SK-N-SH (cell line): ENCODE measurements around the gene TICAM1. TPM values are rescaled to one million over a fixed set of nuclear protein-coding genes. Genes with fewer than 3 reads are reported as not detected.

ENCODE experiments used
- CTCF ChIA-PET: fragments of 300-600, 350-600 bp; formaldehyde crosslinking; extraction: SDS; loops from one replicate; lab custom pipeline; 2021; lab: Yijun Ruan, JAX
- POLR2A ChIA-PET: fragments of 350-600 bp; sonication (Branson Sonifier 250); formaldehyde crosslinking; extraction: SDS; loops from one replicate; lab custom pipeline; 2020; ENCODE audit warnings: antibody characterized with exemption, inconsistent platforms; lab: Yijun Ruan, JAX
- DNase-seq: peaks from one replicate; pipeline ENCODE4 v3.0.0; 2012
- H2AFZ ChIP-seq: fragments of 200-600 bp; sonication (generic); 2 replicates; pipeline ENCODE4 v1.8.1; 2016; ENCODE audit warnings: antibody characterized with exemption, mild to moderate bottlenecking, low read depth
- H3F3A ChIP-seq: fragments of 200-600 bp; sonication (generic); replicated peaks from 2 replicates; pipeline ENCODE3; 2016; ENCODE audit warnings: antibody characterized with exemption, mild to moderate bottlenecking; ENCODE audit not compliant: insufficient read depth
- H3K27ac ChIP-seq, 2 experiments: fragments of 200-500 bp in 1 of 2; fragments of 200-600 bp in 1 of 2; sonication (Bioruptor generic) in 1 of 2; sonication (generic), shearing (Covaris generic) in 1 of 2; 2 replicates each; pipeline versions ENCODE4 v1.5.1 to v1.6.1; 2014 to 2016; ENCODE audit warnings: low read depth in 2 of 2, inconsistent platforms in 1 of 2, low read length in 1 of 2, mild to moderate bottlenecking in 1 of 2, mixed read lengths in 1 of 2
- H3K27me3 ChIP-seq: fragments of 200-600 bp; sonication (generic), shearing (Covaris generic); 2 replicates; pipeline ENCODE4 v1.6.1; 2016; ENCODE audit warnings: mixed run types; ENCODE audit not compliant: insufficient read depth
- H3K36me3 ChIP-seq, 2 experiments: fragments of 200-500 bp in 1 of 2; fragments of 200-600 bp in 1 of 2; sonication (Bioruptor generic) in 1 of 2; sonication (generic) in 1 of 2; replicated peaks in 1 of 2; 2 replicates each; pipeline versions ENCODE3 to v1.5.1; 2014 to 2016; ENCODE audit warnings: low read length in 1 of 2, mild to moderate bottlenecking in 1 of 2; ENCODE audit not compliant: insufficient read depth in 2 of 2, control insufficient read depth in 1 of 2
- H3K4me1 ChIP-seq, 2 experiments: fragments of 200-500 bp in 1 of 2; fragments of 200-600 bp in 1 of 2; sonication (Bioruptor generic) in 1 of 2; sonication (generic), shearing (Covaris generic) in 1 of 2; 2 replicates each; pipeline versions ENCODE4 v1.5.1 to v1.6.1; 2014 to 2016; ENCODE audit warnings: low read depth in 1 of 2, low read length in 1 of 2, mixed run types in 1 of 2; ENCODE audit not compliant: insufficient read depth in 2 of 2, control insufficient read depth in 1 of 2
- H3K4me2 ChIP-seq: fragments of 200-600 bp; sonication (generic), shearing (Covaris generic); 2 replicates; pipeline ENCODE4 v1.6.1; 2017; ENCODE audit warnings: mixed run types
- H3K4me3 ChIP-seq, 2 experiments: fragments of 200-500 bp in 1 of 2; fragments of 200-600 bp in 1 of 2; sonication (Bioruptor generic) in 1 of 2; sonication (generic), shearing (Covaris generic) in 1 of 2; 2 replicates each; pipeline versions ENCODE4 v1.5.1 to v1.8.1; 2014 to 2016; ENCODE audit warnings: low read depth in 2 of 2, inconsistent platforms in 1 of 2, low read length in 1 of 2, mild to moderate bottlenecking in 1 of 2, mixed read lengths in 1 of 2, moderate library complexity in 1 of 2
- H3K79me2 ChIP-seq: fragments of 200-600 bp; sonication (generic); 2 replicates; pipeline ENCODE4 v1.8.1; 2017; ENCODE audit warnings: mild to moderate bottlenecking; ENCODE audit not compliant: insufficient read depth
- H3K9ac ChIP-seq: fragments of 200-600 bp; sonication (generic); 2 replicates; pipeline ENCODE4 v1.6.1; 2017; ENCODE audit warnings: mixed run types
- H3K9me2 ChIP-seq: fragments of 200-600 bp; sonication (generic); 2 replicates; pipeline ENCODE4 v1.6.1; 2017; ENCODE audit warnings: mixed run types
- H3K9me3 ChIP-seq: fragments of 200-600 bp; sonication (generic); 2 replicates; pipeline ENCODE4 v1.6.1; 2017; ENCODE audit warnings: mixed run types, mild to moderate bottlenecking, moderate library complexity
- H4K20me1 ChIP-seq: fragments of 200-600 bp; sonication (generic); 2 replicates; pipeline ENCODE4 v1.6.1; 2017; ENCODE audit warnings: mild to moderate bottlenecking, mixed run types; ENCODE audit not compliant: insufficient read depth
- EP300 ChIP-seq, 2 experiments: IDR thresholded peaks; 2 replicates each; pipeline versions ENCODE4 v1.4.0 to v1.6.1; 2012; ENCODE audit warnings: borderline replicate concordance in 1 of 2, low read depth in 1 of 2, low read length in 1 of 2
- FOSL2 ChIP-seq: IDR thresholded peaks from 2 replicates; pipeline ENCODE4 v1.4.0; 2012; ENCODE audit warnings: low read depth, mild to moderate bottlenecking, moderate library complexity, borderline replicate concordance
- GATA2 ChIP-seq: sonication (generic); formaldehyde crosslinking; IDR thresholded peaks from 2 replicates; pipeline ENCODE4 v1.5.0; 2020; ENCODE audit warnings: mild to moderate bottlenecking, missing genetic modification reagents
- JUND ChIP-seq: IDR thresholded peaks from 2 replicates; pipeline ENCODE4 v1.4.0; 2012
- MXI1 ChIP-seq: IDR thresholded peaks from 2 replicates; pipeline ENCODE4 v1.6.1; 2012; ENCODE audit warnings: mild to moderate bottlenecking, low read depth, low read length, improper control_type of control experiment
- NFIC ChIP-seq: IDR thresholded peaks from 2 replicates; pipeline ENCODE4 v1.4.0; 2012; ENCODE audit warnings: borderline replicate concordance
- POLR2AphosphoS5 ChIP-seq: IDR thresholded peaks from 2 replicates; pipeline ENCODE4 v1.6.1; 2012; ENCODE audit warnings: low read depth, low read length
- RCOR1 ChIP-seq: fragments of 150-350 bp; IDR thresholded peaks from 2 replicates; pipeline ENCODE4 v1.6.1; 2017; ENCODE audit warnings: antibody characterized with exemption, low read length
- RFX5 ChIP-seq: IDR thresholded peaks from 2 replicates; pipeline ENCODE4 v1.6.1; 2012; ENCODE audit warnings: mild to moderate bottlenecking, improper control_type of control experiment, low read length
- RXRA ChIP-seq: IDR thresholded peaks from 2 replicates; pipeline ENCODE4 v1.4.0; 2012; ENCODE audit warnings: low read depth, mild to moderate bottlenecking, borderline replicate concordance
- TCF12 ChIP-seq: IDR thresholded peaks from 2 replicates; pipeline ENCODE4 v1.4.0; 2012
- YY1 ChIP-seq: IDR thresholded peaks from 2 replicates; pipeline ENCODE4 v1.4.0; 2012; ENCODE audit warnings: low read depth, mild to moderate bottlenecking
- WGBS: methylation state at CpG from one replicate; pipeline ENCODE4 v1.1.6; 2017; ENCODE audit warnings: low lambda C conversion rate; 5-methylcytosine and 5-hydroxymethylcytosine counted together
- polyA plus RNA-seq, 3 experiments: library from polyadenylated mRNA; depleted of rRNA; stranded (reverse); fragments of >200 nt; gene quantifications; 2 replicates each; pipeline ENCODE4 v1.2.3, GENCODE V29; 2012
- TF ChIP-seq, protein P1 (sequence below): IDR thresholded peaks from 2 replicates; pipeline ENCODE4 v1.6.1; 2012; ENCODE audit warnings: mild to moderate bottlenecking, low read depth, low read length, moderate library complexity
- TF ChIP-seq, protein P2 (sequence below): IDR thresholded peaks from 2 replicates; pipeline ENCODE4 v1.4.0; 2012; ENCODE audit warnings: low read depth, borderline replicate concordance
- TF ChIP-seq, protein P3 (sequence below): IDR thresholded peaks from 2 replicates; pipeline ENCODE4 v1.4.0; 2012; ENCODE audit warnings: low read depth

TICAM1 gene
- polyA plus RNA-seq, 1 of the 3 experiments (the other 2 are of a cell fraction) = 2.7 TPM

DNA sequence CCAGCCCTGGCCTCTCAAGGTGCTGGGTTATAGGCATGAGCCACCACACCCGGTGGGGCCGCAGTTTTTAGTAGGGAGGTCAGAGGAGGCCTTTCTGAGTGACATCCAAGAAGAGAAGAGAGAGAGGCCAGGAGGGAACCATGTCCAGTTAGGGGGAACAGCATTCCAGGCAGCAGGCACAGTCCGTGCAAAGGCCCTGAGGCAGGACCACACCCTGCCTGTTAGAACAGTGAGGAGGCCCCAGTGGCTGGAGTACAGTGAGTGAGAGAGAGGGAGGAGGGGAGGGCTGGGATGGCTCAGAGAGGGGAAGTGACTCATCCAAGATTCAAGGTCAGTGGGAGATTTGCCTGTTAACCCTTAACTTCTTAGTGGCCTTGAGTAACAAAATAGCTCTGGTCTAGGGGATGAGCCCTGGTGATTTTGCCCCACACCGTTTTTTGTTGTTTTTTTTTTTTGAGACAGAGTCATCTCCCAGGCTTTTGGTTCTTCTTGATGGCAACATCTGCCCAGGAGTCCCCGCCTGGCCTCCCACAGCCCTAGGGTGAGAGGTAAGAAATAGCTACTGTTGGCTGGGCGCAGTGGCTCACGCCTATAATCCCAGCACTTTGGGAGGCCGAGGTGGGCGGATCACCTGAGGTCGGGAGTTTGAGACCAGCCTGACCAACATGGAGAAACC lies 38.7 kb upstream of the TICAM1 start:
- CTCF ChIA-PET = interaction anchor here (1.0 to 8.7 kb wide), 5 partner anchors 19 to 163 kb away, joined by 3 to 121 read pairs (median 12); partner anchors contain the start of gene UHRF1
- 48% methylated on average over 10 of the region's 10 CpGs for WGBS

More for the DNA sequence above, 38.7 kb upstream of the TICAM1 start:
- Histone ChIP-seq H3K36me3 (no peaks in the 10 kb centered on the region), H4K20me1 (peaks cover 10% of the 10 kb centered on the region; the same call in 1 of the 2 replicates), H3K9ac (peak overlapping the region; percentile 25; the same call in 1 of the 2 replicates), H3K27ac (peak overlapping the region in 1 of 2 experiments; percentile 84; a peak in 2 of 4 replicates), H3K9me3 (no peaks in the 10 kb centered on the region), H3F3A (peaks cover 32% of the 10 kb centered on the region), H3K4me1 (peaks cover 6 to 7% of the 10 kb centered on the region in 2 experiments; a peak in 1 of 4 replicates), H3K79me2 (peaks cover 23% of the 10 kb centered on the region), H2AFZ (peak overlapping the region; percentile 50; the same call in 1 of the 2 replicates), H3K4me3 (no peak overlapping the region), H3K4me2 (no peak overlapping the region), H3K27me3 (no peaks in the 10 kb centered on the region), H3K9me2 (no peaks in the 10 kb centered on the region)
- POLR2A ChIA-PET = no interaction called here
- no peak for DNase-seq
- TF ChIP-seq RCOR1 (0 out of 2 replicates have a peak, but pooled peaks have one; percentile 40), TCF12 (peak; percentile 72; the same call in 1 of the 2 replicates), NFIC (peak; percentile 32; the same call in 1 of the 2 replicates), MXI1 (no peak), JUND (peak; percentile 92; the same call in 1 of the 2 replicates), POLR2AphosphoS5 (no peak; the same call in 1 of the 2 replicates), FOSL2 (peak; percentile 98), GATA2 (CRISPR knock-in tag) (no peak), RXRA (peak; percentile 81; the same call in 1 of the 2 replicates), EP300 (IDR thresholded peaks at IDR 0.05; ENCODE audit: borderline replicate concordance in 1 of 2, low read depth in 1 of 2, low read length in 1 of 2) (peak in 1 of 2 experiments; percentile 64; a peak in 1 of 4 replicates), YY1 (0 out of 2 replicates have a peak, but pooled peaks have one; percentile 15), RFX5 (no peak)
- TF ChIP-seq, protein P1, sequence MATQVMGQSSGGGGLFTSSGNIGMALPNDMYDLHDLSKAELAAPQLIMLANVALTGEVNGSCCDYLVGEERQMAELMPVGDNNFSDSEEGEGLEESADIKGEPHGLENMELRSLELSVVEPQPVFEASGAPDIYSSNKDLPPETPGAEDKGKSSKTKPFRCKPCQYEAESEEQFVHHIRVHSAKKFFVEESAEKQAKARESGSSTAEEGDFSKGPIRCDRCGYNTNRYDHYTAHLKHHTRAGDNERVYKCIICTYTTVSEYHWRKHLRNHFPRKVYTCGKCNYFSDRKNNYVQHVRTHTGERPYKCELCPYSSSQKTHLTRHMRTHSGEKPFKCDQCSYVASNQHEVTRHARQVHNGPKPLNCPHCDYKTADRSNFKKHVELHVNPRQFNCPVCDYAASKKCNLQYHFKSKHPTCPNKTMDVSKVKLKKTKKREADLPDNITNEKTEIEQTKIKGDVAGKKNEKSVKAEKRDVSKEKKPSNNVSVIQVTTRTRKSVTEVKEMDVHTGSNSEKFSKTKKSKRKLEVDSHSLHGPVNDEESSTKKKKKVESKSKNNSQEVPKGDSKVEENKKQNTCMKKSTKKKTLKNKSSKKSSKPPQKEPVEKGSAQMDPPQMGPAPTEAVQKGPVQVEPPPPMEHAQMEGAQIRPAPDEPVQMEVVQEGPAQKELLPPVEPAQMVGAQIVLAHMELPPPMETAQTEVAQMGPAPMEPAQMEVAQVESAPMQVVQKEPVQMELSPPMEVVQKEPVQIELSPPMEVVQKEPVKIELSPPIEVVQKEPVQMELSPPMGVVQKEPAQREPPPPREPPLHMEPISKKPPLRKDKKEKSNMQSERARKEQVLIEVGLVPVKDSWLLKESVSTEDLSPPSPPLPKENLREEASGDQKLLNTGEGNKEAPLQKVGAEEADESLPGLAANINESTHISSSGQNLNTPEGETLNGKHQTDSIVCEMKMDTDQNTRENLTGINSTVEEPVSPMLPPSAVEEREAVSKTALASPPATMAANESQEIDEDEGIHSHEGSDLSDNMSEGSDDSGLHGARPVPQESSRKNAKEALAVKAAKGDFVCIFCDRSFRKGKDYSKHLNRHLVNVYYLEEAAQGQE = peak; percentile 66; the same call in 1 of the 2 replicates
- TF ChIP-seq, protein P2, sequence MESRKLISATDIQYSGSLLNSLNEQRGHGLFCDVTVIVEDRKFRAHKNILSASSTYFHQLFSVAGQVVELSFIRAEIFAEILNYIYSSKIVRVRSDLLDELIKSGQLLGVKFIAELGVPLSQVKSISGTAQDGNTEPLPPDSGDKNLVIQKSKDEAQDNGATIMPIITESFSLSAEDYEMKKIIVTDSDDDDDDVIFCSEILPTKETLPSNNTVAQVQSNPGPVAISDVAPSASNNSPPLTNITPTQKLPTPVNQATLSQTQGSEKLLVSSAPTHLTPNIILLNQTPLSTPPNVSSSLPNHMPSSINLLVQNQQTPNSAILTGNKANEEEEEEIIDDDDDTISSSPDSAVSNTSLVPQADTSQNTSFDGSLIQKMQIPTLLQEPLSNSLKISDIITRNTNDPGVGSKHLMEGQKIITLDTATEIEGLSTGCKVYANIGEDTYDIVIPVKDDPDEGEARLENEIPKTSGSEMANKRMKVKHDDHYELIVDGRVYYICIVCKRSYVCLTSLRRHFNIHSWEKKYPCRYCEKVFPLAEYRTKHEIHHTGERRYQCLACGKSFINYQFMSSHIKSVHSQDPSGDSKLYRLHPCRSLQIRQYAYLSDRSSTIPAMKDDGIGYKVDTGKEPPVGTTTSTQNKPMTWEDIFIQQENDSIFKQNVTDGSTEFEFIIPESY = 0 out of 2 replicates have a peak, but pooled peaks have one; percentile 23
- TF ChIP-seq, protein P3, sequence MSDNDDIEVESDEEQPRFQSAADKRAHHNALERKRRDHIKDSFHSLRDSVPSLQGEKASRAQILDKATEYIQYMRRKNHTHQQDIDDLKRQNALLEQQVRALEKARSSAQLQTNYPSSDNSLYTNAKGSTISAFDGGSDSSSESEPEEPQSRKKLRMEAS = peak; percentile 88
